HAP-1 (cell line): ENCODE results near the gene MICAL3.
"Not testable (repeated sequence)": the region's sequence is repeated elsewhere in the genome, so short reads cannot be mapped to it uniquely, and the experiment has no call there.

Experiments used
- DNase-seq, 2 experiments: peaks; one replicate each; pipeline ENCODE4 v3.0.0-alpha.2; 2016 to 2020; ENCODE audit warnings: low spot score in 2 of 2
- H3K27me3 ChIP-seq: fragments of 250-450 bp; sonication (Bioruptor Pico); 2 replicates; pipeline ENCODE4 v1.5.1; 2020; ENCODE audit warnings: low read depth, mild to moderate bottlenecking, moderate library complexity
- H3K36me3 ChIP-seq: fragments of 250-450 bp; sonication (Bioruptor Pico); replicated peaks from 2 replicates; pipeline ENCODE4 v1.5.1; 2020; ENCODE audit warnings: mild to moderate bottlenecking
- H3K4me1 ChIP-seq: fragments of 250-450 bp; sonication (Bioruptor Pico); 2 replicates; pipeline ENCODE4 v1.5.1; 2020; ENCODE audit warnings: mild to moderate bottlenecking
- H3K4me3 ChIP-seq: fragments of 250-450 bp; sonication (Bioruptor Pico); 2 replicates; pipeline ENCODE4 v1.5.1; 2020; ENCODE audit warnings: mild to moderate bottlenecking, moderate library complexity
- H3K9me3 ChIP-seq: fragments of 250-450 bp; sonication (Bioruptor Pico); 2 replicates; pipeline ENCODE4 v1.5.1; 2020; ENCODE audit warnings: mild to moderate bottlenecking, moderate library complexity
- in situ Hi-C: fragments of 300-500 bp; cut with MboI; formaldehyde crosslinking; loops from 3 replicates; pipeline ENCODE4 v1.14.3; 2020; ENCODE audit warnings: low sequenced_read_pairs, inconsistent platforms, mixed read lengths

The MICAL3 gene

GRCh38 chr22:18055619-18056160 lies 31.3 kb upstream of the MICAL3 start:
- H3K9me3 ChIP-seq: no peaks in the 10 kb centered on the region
- H3K4me3 ChIP-seq: no peak overlapping the region
- H3K36me3 ChIP-seq: no peaks in the 10 kb centered on the region
- in situ Hi-C loops: no loop called here
- H3K4me1 ChIP-seq: peaks cover 4% of the 10 kb centered on the region; the same call in 1 of the 2 replicates
- no peak for DNase-seq
- H3K27me3 ChIP-seq: no peaks in the 10 kb centered on the region

DNA sequence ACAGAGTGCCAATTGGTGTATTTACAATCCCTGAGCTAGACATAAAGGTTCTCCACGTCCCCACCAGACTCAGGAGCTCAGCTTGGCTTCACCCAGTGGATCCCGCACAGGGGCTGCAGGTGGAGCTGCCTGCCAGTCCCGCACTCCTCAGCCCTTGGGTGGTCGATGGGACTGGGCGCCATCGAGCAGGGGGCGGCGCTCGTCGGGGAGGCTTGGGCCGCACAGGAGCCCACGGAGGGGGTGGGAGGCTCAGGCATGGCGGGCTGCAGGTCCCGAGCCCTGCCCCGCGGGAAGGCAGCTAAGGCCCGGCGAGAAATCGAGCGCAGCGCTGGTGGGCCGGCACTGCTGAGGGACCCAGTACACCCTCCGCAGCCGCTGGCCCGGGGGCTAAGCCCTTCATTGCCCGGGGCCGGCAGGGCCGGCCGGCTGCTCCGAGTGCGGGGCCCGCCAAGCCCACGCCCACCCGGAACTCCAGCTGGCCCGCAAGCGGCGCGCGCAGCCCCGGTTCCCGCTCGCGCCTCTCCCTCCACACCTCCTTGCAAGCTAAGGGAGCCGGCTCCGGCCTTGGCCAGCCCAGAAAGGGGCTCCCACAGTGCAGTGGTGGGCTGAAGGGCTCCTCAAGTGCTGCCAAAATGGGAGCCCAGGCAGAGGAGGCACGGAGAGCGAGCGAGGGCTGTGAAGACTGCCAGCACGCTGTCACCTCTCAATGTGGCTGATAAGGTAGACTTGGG lies 29.0 kb upstream of the MICAL3 start:
- DNase-seq, H3K4me1 ChIP-seq, in situ Hi-C loops: not testable (repeated sequence)

DNA sequence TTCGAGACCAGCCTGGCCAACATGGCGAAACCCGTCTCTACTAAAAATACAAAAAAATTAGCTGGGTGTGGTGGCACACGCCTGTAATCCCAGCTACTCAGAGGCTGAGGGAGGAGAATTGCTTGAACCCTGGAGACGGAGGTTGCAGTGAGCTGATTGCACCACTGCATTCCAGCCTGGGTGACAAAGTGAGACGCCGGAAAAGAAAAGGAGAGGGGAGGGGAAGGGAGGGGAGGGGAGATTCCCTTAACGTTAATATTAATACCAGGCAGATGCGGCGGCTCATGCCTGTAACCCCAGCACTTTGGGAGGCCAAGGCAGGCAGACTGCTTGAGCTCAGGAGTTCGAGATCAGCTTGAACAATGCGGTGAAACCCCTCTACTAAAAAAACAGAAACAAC lies 26.8 kb upstream of the MICAL3 start:
- H3K27me3 ChIP-seq, H3K4me3 ChIP-seq, DNase-seq, H3K36me3 ChIP-seq, in situ Hi-C loops, H3K9me3 ChIP-seq, H3K4me1 ChIP-seq: not testable (repeated sequence)

More for the DNA sequence above, 29.0 kb upstream of the MICAL3 start:
- H3K4me3 ChIP-seq, H3K9me3 ChIP-seq, H3K36me3 ChIP-seq, H3K27me3 ChIP-seq: not testable (repeated sequence)

DNA sequence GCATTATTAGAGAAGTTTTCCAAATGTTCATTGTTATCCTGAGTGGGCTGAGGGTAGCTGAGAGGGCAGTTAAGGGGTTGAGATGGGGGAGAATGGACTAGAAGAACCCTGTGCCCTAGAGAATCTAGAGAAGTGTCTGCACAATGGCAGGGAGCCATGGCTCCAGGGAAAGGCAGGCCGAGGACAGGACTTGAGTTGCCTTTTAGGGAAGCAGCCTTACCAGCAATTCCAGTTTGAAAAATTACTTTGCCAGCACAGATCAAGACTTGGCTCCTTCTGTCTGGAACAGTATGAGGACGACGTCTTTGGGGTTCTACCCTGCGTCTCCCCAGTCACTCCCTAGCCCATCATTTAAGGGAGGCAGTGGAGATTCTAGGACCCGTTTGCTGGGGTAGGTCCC lies 25.7 kb upstream of the MICAL3 start:
- Histone ChIP-seq H3K9me3 (no peaks in the 10 kb centered on the region), H3K4me1 (peaks cover 6% of the 10 kb centered on the region; the same call in 1 of the 2 replicates), H3K27me3 (peaks cover 8% of the 10 kb centered on the region), H3K4me3 (no peak overlapping the region), H3K36me3 (no peaks in the 10 kb centered on the region)
- in situ Hi-C loops: no loop called here
- no peak for DNase-seq

DNA sequence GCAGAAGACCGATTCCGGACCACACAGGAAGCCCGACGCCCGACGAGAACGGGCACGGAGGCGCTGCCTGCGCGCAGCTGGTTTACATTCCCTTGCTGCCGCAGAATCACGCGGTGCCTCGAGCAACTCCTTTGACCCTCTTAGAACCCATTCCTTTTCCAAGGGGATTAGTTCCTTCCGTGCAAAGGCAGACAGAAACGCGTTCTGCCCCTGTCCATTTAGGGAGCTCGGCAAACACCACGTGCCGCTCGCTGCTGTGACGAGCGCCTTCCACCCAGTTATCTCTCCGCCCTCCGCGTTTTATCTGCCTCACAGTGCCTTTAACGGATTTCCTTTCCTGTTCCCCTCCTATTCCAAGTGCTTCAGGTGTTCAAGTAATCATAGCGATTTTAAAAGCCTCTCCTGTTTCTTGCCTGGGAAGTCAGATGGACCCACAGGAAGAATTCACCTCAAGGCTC lies 24.1 kb upstream of the MICAL3 start:
- peak; percentile 40 to 56 for DNase-seq
- in situ Hi-C loops: no loop called here
- Histone ChIP-seq H3K4me1 (peaks cover 6% of the 10 kb centered on the region; the same call in 1 of the 2 replicates), H3K27me3 (peaks cover 8% of the 10 kb centered on the region), H3K9me3 (no peaks in the 10 kb centered on the region), H3K36me3 (no peaks in the 10 kb centered on the region), H3K4me3 (no peak overlapping the region)

DNA sequence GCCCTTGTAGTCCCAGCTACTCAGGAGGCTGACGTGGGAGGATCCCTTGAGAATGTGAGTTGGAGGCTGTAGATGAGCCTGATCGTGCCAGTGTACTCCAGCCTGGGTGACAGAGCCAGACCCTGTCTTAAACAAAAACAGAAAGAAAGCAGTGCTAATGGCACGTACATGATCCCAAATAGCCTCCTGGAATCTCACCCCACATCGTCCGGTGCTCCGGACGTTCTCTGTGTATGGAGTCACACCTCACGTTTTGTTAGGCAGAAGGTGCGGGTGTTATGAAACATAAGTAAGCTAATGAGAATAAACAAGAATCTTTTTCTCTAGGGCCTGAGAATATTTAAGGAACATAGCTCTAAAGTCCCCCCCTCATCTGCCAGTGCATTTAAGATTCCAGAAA lies 23.7 kb upstream of the MICAL3 start:
- Histone ChIP-seq H3K4me1 (peaks cover 6% of the 10 kb centered on the region; the same call in 1 of the 2 replicates), H3K36me3 (no peaks in the 10 kb centered on the region), H3K27me3 (peaks cover 8% of the 10 kb centered on the region), H3K4me3 (no peak overlapping the region), H3K9me3 (no peaks in the 10 kb centered on the region)
- in situ Hi-C loops: no loop called here
- DNase-seq: no peak

DNA sequence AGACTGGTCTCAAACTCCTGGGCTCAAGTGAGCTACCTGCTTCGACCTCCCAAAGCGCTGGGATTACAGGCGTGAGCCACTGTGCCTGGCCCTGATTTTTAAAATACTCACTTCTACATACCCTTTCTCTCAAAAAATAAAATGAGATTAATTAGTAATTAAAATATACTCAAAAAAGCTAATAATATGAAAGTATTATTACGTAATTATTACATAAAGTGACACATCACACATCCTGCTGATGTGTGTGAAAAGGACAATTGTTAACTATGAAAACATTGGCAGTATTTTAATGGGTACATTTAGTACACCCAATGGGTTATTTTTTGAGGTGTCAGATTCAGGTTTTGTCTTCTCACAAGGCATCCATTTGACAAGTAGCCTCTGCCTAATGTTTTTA lies 21.4 kb upstream of the MICAL3 start:
- DNase-seq: no peak
- Histone ChIP-seq H3K4me1 (peaks cover 6% of the 10 kb centered on the region; the same call in 1 of the 2 replicates), H3K9me3 (peaks cover 5% of the 10 kb centered on the region), H3K4me3 (no peak overlapping the region), H3K27me3 (peaks cover 8% of the 10 kb centered on the region), H3K36me3 (no peaks in the 10 kb centered on the region)
- in situ Hi-C loops: no loop called here

DNA sequence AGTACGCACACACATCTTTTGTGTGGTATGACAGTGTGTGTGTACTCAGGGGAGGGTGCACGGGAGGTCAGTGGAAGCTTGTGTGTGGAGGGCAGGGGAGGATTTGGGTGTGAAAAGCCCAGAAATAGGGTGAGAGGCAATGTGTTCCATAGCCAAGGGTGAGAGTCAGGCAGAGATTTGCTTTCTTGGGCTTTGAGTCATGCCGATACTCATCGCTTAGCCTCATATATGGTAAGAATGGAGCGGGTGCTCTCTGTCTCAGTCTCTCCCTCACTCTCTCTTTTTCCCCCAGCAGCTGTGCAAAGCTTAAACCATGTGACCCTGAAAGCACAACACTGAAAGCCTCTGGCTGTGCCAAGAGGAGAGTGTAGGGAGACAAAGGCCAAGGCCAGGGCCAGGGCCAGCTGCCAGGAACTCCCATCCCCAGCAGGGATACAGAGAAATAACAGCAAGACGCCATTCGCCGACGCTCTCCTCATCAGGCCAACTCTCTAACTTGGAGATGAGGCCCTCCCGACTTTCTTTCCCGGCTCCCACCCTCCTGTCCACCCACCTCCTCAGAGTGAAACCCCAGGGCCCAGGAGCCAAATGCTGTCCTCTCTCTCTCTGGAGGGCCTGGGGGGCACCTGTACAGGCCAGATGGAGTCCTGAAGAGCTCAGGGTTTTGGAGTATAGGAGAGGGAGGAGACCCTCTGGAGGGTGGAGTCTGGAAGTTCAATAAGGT lies 20.3 kb upstream of the MICAL3 start:
- Histone ChIP-seq H3K36me3 (no peaks in the 10 kb centered on the region), H3K4me3 (no peak overlapping the region), H3K9me3 (peaks cover 5% of the 10 kb centered on the region), H3K4me1 (peaks cover 6% of the 10 kb centered on the region; the same call in 1 of the 2 replicates), H3K27me3 (peaks cover 8% of the 10 kb centered on the region)
- DNase-seq: no peak
- in situ Hi-C loops: no loop called here

- H3K4me3 ChIP-seq: no peak overlapping the region
- no peaks in the 10 kb centered on the region for H3K36me3 ChIP-seq
- DNase-seq: no peak
- no peaks in the 10 kb centered on the region for H3K4me1 ChIP-seq
- H3K27me3 ChIP-seq: no peaks in the 10 kb centered on the region
- in situ Hi-C loops: no loop called here
- H3K9me3 ChIP-seq: peaks cover 5% of the 10 kb centered on the region
Observed at GRCh38 chr22:18042685-18043084, 18.3 kb upstream of the MICAL3 start.

- DNase-seq, H3K4me1 ChIP-seq, H3K36me3 ChIP-seq, in situ Hi-C loops, H3K9me3 ChIP-seq, H3K4me3 ChIP-seq, H3K27me3 ChIP-seq: not testable (repeated sequence)
Observed at GRCh38 chr22:18040898-18041297, 16.5 kb upstream of the MICAL3 start.

GRCh38 chr22:18035751-18036150 lies 11.4 kb upstream of the MICAL3 start:
- no peak overlapping the region for H3K4me3 ChIP-seq
- no peaks in the 10 kb centered on the region for H3K36me3 ChIP-seq
- no peak for DNase-seq
- H3K27me3 ChIP-seq: no peaks in the 10 kb centered on the region
- H3K9me3 ChIP-seq: no peaks in the 10 kb centered on the region
- no peaks in the 10 kb centered on the region for H3K4me1 ChIP-seq
- in situ Hi-C loops: no loop called here

DNA sequence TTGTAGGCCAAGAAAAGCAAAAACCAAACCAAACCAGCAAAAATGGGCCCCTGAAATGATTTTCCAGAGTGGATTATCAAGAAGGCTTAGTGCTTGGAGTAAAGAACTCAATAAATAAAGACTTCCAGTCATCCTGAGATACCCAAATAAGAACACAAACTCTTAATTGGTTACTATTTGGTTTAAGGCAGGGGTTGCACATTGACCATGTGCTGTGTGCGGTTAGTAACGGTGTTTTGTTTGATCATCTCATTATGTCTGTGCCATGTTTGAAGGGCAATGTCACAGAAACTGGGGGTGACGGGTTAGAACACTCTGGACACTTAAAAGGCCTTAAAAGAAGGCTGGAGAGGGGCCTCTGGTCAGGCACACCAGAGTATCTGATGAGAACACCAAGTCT lies 9.7 kb upstream of the MICAL3 start:
- in situ Hi-C loops: no loop called here
- H3K27me3 ChIP-seq: no peaks in the 10 kb centered on the region
- H3K9me3 ChIP-seq: no peaks in the 10 kb centered on the region
- no peaks in the 10 kb centered on the region for H3K4me1 ChIP-seq
- no peaks in the 10 kb centered on the region for H3K36me3 ChIP-seq
- no peak overlapping the region for H3K4me3 ChIP-seq
- DNase-seq: no peak

- H3K4me1 ChIP-seq: no peaks in the 10 kb centered on the region
- no peak overlapping the region for H3K4me3 ChIP-seq
- H3K36me3 ChIP-seq: no peaks in the 10 kb centered on the region
- in situ Hi-C loops: no loop called here
- H3K27me3 ChIP-seq: no peaks in the 10 kb centered on the region
- DNase-seq: no peak
- H3K9me3 ChIP-seq: no peaks in the 10 kb centered on the region
Observed at GRCh38 chr22:18033204-18033998, 9.0 kb upstream of the MICAL3 start.
